K562 (cell line): ENCODE measurements around the gene PITPNC1. TPM values are rescaled to one million over a fixed set of nuclear protein-coding genes. Genes with fewer than 3 reads are reported as not detected.

Source experiments
- ARHGAP35 ChIP-seq: fragments of 450-650 bp; IDR thresholded peaks from 2 replicates; pipeline ENCODE4 v1.6.1; 2018; ENCODE audit not compliant: partially characterized antibody
- CAMTA2 ChIP-seq: fragments of 250-450 bp; sonication (Bioruptor Pico); conservative IDR thresholded peaks from 2 replicates; pipeline ENCODE4 v1.5.1; 2022
- CBFB ChIP-seq: sonication (generic); formaldehyde crosslinking; IDR thresholded peaks from 2 replicates; pipeline ENCODE4 v1.4.0; 2020; ENCODE audit warnings: mild to moderate bottlenecking, missing genetic modification reagents
- CHD4 ChIP-seq: fragments of 200-600 bp; sonication (generic); IDR thresholded peaks from 3 replicates; pipeline ENCODE4 v1.6.1; 2012; ENCODE audit warnings: low read depth, mild to moderate bottlenecking, mixed read lengths, low read length, inconsistent platforms; ENCODE audit not compliant: insufficient read depth, insufficient replicate concordance, poor library complexity, severe bottlenecking
- COPS2 ChIP-seq: fragments of 450-650 bp; conservative IDR thresholded peaks from 2 replicates; pipeline ENCODE4 v1.6.1; 2016; ENCODE audit warnings: mild to moderate bottlenecking, moderate library complexity
- CREB3 ChIP-seq: fragments of 450-650 bp; conservative IDR thresholded peaks from 2 replicates; pipeline ENCODE4 v1.6.1; 2016; ENCODE audit warnings: missing genetic modification characterization, low read depth, mild to moderate bottlenecking, missing compliant biosample characterization, moderate library complexity
- EGR1 ChIP-seq: fragments of 450-650 bp; conservative IDR thresholded peaks from 2 replicates; pipeline ENCODE4 v1.6.1; 2017; ENCODE audit warnings: mild to moderate bottlenecking
- FOS ChIP-seq: IDR thresholded peaks from 3 replicates; pipeline ENCODE4 v1.6.1; 2011; ENCODE audit not compliant: insufficient read length; ENCODE audit errors: extremely low read depth
- GTF2E2 ChIP-seq: fragments of 200-800 bp; sonication (Bioruptor generic); IDR thresholded peaks from 2 replicates; pipeline ENCODE4 v1.6.1; 2016; ENCODE audit warnings: missing genetic modification characterization, missing compliant biosample characterization
- ILF3 ChIP-seq: fragments of 450-650 bp; IDR thresholded peaks from 2 replicates; pipeline ENCODE4 v1.6.1; 2018; ENCODE audit warnings: antibody characterized with exemption, mild to moderate bottlenecking, moderate library complexity, borderline replicate concordance
- MECOM ChIP-seq: fragments of 250-450 bp; sonication (Bioruptor Pico); IDR thresholded peaks from 2 replicates; pipeline ENCODE4 v1.8.0; 2022; ENCODE audit warnings: inconsistent platforms
- MNT ChIP-seq, 2 experiments: fragments of 450-650 bp; conservative IDR thresholded peaks; 2 replicates each; pipeline ENCODE4 v1.6.1; 2017; ENCODE audit warnings: mild to moderate bottlenecking in 2 of 2, moderate library complexity in 2 of 2
- MTA1 ChIP-seq: fragments of 450-650 bp; IDR thresholded peaks from 2 replicates; pipeline ENCODE4 v1.6.1; 2017; ENCODE audit warnings: borderline replicate concordance
- NFE2L1 ChIP-seq: fragments of 450-650 bp; IDR thresholded peaks from 2 replicates; pipeline ENCODE4 v1.6.1; 2016; ENCODE audit warnings: missing genetic modification characterization, low read depth, mild to moderate bottlenecking, missing compliant biosample characterization, moderate library complexity, borderline replicate concordance
- SP2 ChIP-seq: IDR thresholded peaks from 2 replicates; pipeline ENCODE4 v1.6.1; 2011; ENCODE audit warnings: mild to moderate bottlenecking, low read depth, low read length, moderate library complexity; ENCODE audit not compliant: poor library complexity, severe bottlenecking; ENCODE audit errors: extremely low read depth
- TAF9B ChIP-seq: fragments of 450-650 bp; IDR thresholded peaks from 2 replicates; pipeline ENCODE4 v1.6.1; 2018; ENCODE audit warnings: mild to moderate bottlenecking; ENCODE audit not compliant: partially characterized antibody
- TFAP4 ChIP-seq: sonication (generic); formaldehyde crosslinking; IDR thresholded peaks from 2 replicates; pipeline ENCODE4 v1.8.0; 2022; ENCODE audit warnings: missing genetic modification reagents, mild to moderate bottlenecking, moderate library complexity, borderline replicate concordance
- U2AF1 ChIP-seq: fragments of 200-400 bp; formaldehyde crosslinking; optimal IDR thresholded peaks from 2 replicates; pipeline ENCODE3; 2017; ENCODE audit warnings: mild to moderate bottlenecking, low read depth, low read length, moderate library complexity
- ZEB2 ChIP-seq: fragments of 450-650 bp; IDR thresholded peaks from 2 replicates; pipeline ENCODE4 v1.6.1; 2016
- ZFX ChIP-seq: sonication (generic); formaldehyde crosslinking; IDR thresholded peaks from 2 replicates; pipeline ENCODE4 v1.8.0; 2022; ENCODE audit warnings: mild to moderate bottlenecking, missing genetic modification reagents, moderate library complexity
- ZNF232 ChIP-seq: sonication (generic); formaldehyde crosslinking; IDR thresholded peaks from 2 replicates; pipeline ENCODE4 v1.8.0; 2022; ENCODE audit warnings: mild to moderate bottlenecking, missing genetic modification reagents
- ZNF277 ChIP-seq: fragments of 250-450 bp; sonication (Bioruptor Pico); IDR thresholded peaks from 2 replicates; pipeline ENCODE4 v1.8.0; 2022; ENCODE audit warnings: inconsistent platforms, mild to moderate bottlenecking, moderate library complexity, borderline replicate concordance
- ZNF699 ChIP-seq: fragments of 250-450 bp; sonication (Bioruptor Pico); IDR thresholded peaks from 2 replicates; pipeline ENCODE4 v1.8.0; 2021; ENCODE audit warnings: mild to moderate bottlenecking, moderate library complexity; ENCODE audit not compliant: insufficient replicate concordance
- polyA plus RNA-seq, 8 experiments: library from polyadenylated mRNA; depleted of rRNA in 4 of 8; stranded (reverse) in 5 of 8; unstranded in 3 of 8; fragments of >200 nt; fragmentation: Nextera tagmentation in 2 of 8; fragmentation: Illumina TruSeq in 1 of 8; extraction: Ambion mirVana in 2 of 8; extraction: Trizol in 1 of 8; gene quantifications; 2 replicates each; pipeline versions ENCODE4 v1.2.1 to v1.2.3, GENCODE V29; 2011 to 2014; ENCODE audit warnings: inconsistent platforms in 1 of 8, missing spikeins in 1 of 8
- total RNA-seq, 7 experiments: library from RNA; depleted of rRNA in 6 of 7; stranded (reverse); fragments of >200 nt in 6 of 7; fragmentation: Illumina TruSeq in 2 of 7; extraction: Trizol in 2 of 7; gene quantifications; 2 replicates each; pipeline versions ENCODE4 v1.2.1 to v1.2.3, GENCODE V29; 2011 to 2021; ENCODE audit warnings: low replicate concordance in 1 of 7

Gene PITPNC1
- total and polyA plus RNA-seq, 9 of the 15 experiments (the other 6 are each of a cell fraction or from before 2014, with no cell fraction given), result 0.11 to 1.1 (median 0.65) TPM

GRCh38 chr17:67717624-67718324, 340.7 kb downstream of the PITPNC1 start, which contains the start of gene NOL11 (continued):
- TF ChIP-seq MNT (conservative IDR thresholded peaks at IDR 0.05) (peak; percentile 62 to 87), NFE2L1 (tag) (no peak), ZFX (CRISPR knock-in tag) (peak; percentile 89), FOS (no peak), GTF2E2 (tag) (peak; percentile 89), COPS2 (no peak), TFAP4 (CRISPR knock-in tag) (peak; percentile 94), SP2 (no peak), ILF3 (no peak), ZEB2 (no peak), CREB3 (tag) (no peak), U2AF1 (no peak), CBFB (CRISPR knock-in tag) (no peak), CAMTA2 (CRISPR knock-in tag) (no peak), EGR1 (peak; percentile 97), CHD4 (no peak), ZNF699 (no peak), MECOM (no peak), ARHGAP35 (peak; percentile 94), ZNF277 (CRISPR knock-in tag) (no peak), ZNF232 (CRISPR knock-in tag) (0 out of 2 replicates have a peak, but pooled peaks have one; percentile 23), TAF9B (peak; percentile 89), MTA1 (no peak)
